NCI-H146 (cell line): ENCODE data around the gene WFDC2.

Experiments
- DNase-seq: peaks from one replicate; lab custom pipeline; 2025; lab: John Stamatoyannopoulos, UW

The WFDC2 gene

GRCh38 chr20:45497971-45498494 lies 28.5 kb downstream of the WFDC2 start:
- no peak for DNase-seq

GRCh38 chr20:45500022-45500421 lies 30.5 kb downstream of the WFDC2 start:
- DNase-seq: no peak

GRCh38 chr20:45501600-45501999 lies 32.0 kb downstream of the WFDC2 start:
- no peak for DNase-seq

GRCh38 chr20:45502561-45502960 lies 33.0 kb downstream of the WFDC2 start:
- no peak for DNase-seq

GRCh38 chr20:45503403-45503802 lies 33.9 kb downstream of the WFDC2 start:
- DNase-seq: no peak

GRCh38 chr20:45506398-45506797 lies 36.8 kb downstream of the WFDC2 start:
- DNase-seq: no peak

- DNase-seq: no peak
Observed at GRCh38 chr20:45507011-45507820, 37.7 kb downstream of the WFDC2 start.

- DNase-seq: no peak
Observed at GRCh38 chr20:45508068-45508886, 38.7 kb downstream of the WFDC2 start.

GRCh38 chr20:45509091-45509490 lies 39.5 kb downstream of the WFDC2 start:
- DNase-seq: no peak

- no peak for DNase-seq
Observed at GRCh38 chr20:45510242-45510862, 40.8 kb downstream of the WFDC2 start.

- no peak for DNase-seq
Observed at GRCh38 chr20:45515147-45515913, 45.8 kb downstream of the WFDC2 start, which contains the start of gene SPINT3. TSS of gene SPINT3 (minus strand) at chr20:45515622. CDS start at chr20:45515608, 14 bp downstream.

- DNase-seq: no peak
Observed at GRCh38 chr20:45518282-45518681, 48.7 kb downstream of the WFDC2 start.

GRCh38 chr20:45523821-45524220 lies 54.3 kb downstream of the WFDC2 start:
- DNase-seq: no peak

- DNase-seq: no peak
Observed at GRCh38 chr20:45527294-45527693, 57.7 kb downstream of the WFDC2 start.
